Mesodermal cell (in vitro differentiated cells): ENCODE results near the gene GRK3.
"Not testable (repeated sequence)": the region's sequence is repeated elsewhere in the genome, so short reads cannot be mapped to it uniquely, and the experiment has no call there.

Experiments used
- H3K27ac ChIP-seq: 2 replicates; pipeline ENCODE4 v1.7.0; 2013; ENCODE audit warnings: mild to moderate bottlenecking, low read depth, low read length, moderate library complexity; ENCODE audit not compliant: severe bottlenecking
- H3K36me3 ChIP-seq: 2 replicates; pipeline ENCODE4 v1.7.1; 2013; ENCODE audit warnings: mild to moderate bottlenecking, low read length, moderate library complexity; ENCODE audit not compliant: control insufficient read depth, insufficient read depth
- H3K4me1 ChIP-seq: one replicate; pipeline ENCODE4 v1.7.1; 2013; ENCODE audit warnings: mild to moderate bottlenecking, low read length; ENCODE audit not compliant: insufficient read depth, control insufficient read depth, poor library complexity, severe bottlenecking
- H3K4me3 ChIP-seq: 2 replicates; pipeline ENCODE4 v1.7.0; 2013; ENCODE audit warnings: low read length, control low read depth, mild to moderate bottlenecking; ENCODE audit not compliant: insufficient read depth, poor library complexity, severe bottlenecking; ENCODE audit errors: extremely low read depth
- H3K9me3 ChIP-seq: 2 replicates; pipeline ENCODE4 v1.7.1; 2013; ENCODE audit warnings: mild to moderate bottlenecking, low read length, moderate library complexity; ENCODE audit not compliant: control insufficient read depth
- WGBS, 2 experiments: methylation state at CpG; one replicate each; pipeline ENCODE4 v1.1.5; 2013; ENCODE audit warnings: missing lambda C conversion rate in 2 of 2; ENCODE audit not compliant: insufficient coverage in 2 of 2; 5-methylcytosine and 5-hydroxymethylcytosine counted together

The GRK3 gene

DNA sequence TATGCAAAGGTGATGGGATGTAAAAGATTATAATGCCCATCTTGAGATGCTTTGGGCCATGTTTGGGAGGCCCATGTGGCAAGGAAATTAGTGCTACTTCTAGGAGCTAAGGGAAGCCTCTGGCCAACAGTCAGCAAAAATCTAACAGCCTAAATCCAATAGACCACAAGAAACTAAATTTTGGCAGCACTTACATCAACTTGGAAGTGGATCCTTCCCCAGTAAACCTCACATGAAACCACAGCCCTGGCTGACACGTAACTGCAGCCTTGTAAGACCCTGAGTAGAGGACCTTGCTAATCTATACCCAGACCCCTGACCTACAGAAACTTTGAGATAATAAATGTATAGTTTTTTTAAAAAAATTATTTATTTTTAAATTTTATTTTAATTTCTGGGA is 13.1 kb upstream of the GRK3 start:
- no peak overlapping the region for H3K4me3 ChIP-seq
- no peak overlapping the region for H3K27ac ChIP-seq
- H3K9me3 ChIP-seq, result no peaks in the 10 kb centered on the region
- H3K4me1 ChIP-seq, result no peaks in the 10 kb centered on the region
- WGBS, 2 experiments, result no CpG with 5 or more reads among the region's 1 CpG
- no peaks in the 10 kb centered on the region for H3K36me3 ChIP-seq

DNA sequence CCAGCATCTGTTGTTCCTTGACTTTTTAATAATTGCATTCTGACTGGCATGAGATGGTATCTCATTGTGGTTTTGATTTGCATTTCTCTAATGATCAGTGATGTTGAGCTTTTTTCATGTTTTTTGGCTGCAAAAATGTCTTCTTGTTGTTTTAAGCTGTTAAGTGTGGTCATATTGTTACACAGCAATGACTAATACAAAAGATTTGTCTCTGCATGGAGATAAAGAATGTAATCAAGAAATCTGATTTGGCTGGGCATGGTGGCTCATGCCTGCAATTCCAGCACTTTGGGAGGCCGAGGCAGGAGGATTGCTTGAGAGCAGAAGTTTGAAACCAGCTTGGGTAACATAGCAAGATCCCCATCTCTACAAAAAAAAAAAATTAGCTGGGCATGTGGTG is 12.1 kb upstream of the GRK3 start:
- not testable (repeated sequence) for H3K27ac ChIP-seq, H3K4me1 ChIP-seq, H3K36me3 ChIP-seq, H3K9me3 ChIP-seq, H3K4me3 ChIP-seq
- 100% methylated on average over 1 of the region's 1 CpG; no CpG with 5 or more reads in 1 of the 2 experiments for WGBS, 2 experiments

GRCh38 chr22:25553131-25553530 is 11.3 kb upstream of the GRK3 start:
- H3K4me1 ChIP-seq, result no peaks in the 10 kb centered on the region
- no peak overlapping the region for H3K27ac ChIP-seq
- no peaks in the 10 kb centered on the region for H3K9me3 ChIP-seq
- 100% methylated on average over 1 of the region's 2 CpGs for WGBS, 2 experiments
- no peak overlapping the region for H3K4me3 ChIP-seq
- H3K36me3 ChIP-seq, result no peaks in the 10 kb centered on the region

GRCh38 chr22:25554238-25554671 is 10.2 kb upstream of the GRK3 start:
- 86 to 88% methylated on average over 1 of the region's 1 CpG for WGBS, 2 experiments
- Histone ChIP-seq H3K4me1 (no peaks in the 10 kb centered on the region), H3K4me3 (no peak overlapping the region), H3K9me3 (no peaks in the 10 kb centered on the region), H3K36me3 (no peaks in the 10 kb centered on the region), H3K27ac (no peak overlapping the region)

- Histone ChIP-seq H3K9me3 (no peaks in the 10 kb centered on the region), H3K4me3 (no peak overlapping the region), H3K27ac (no peak overlapping the region), H3K36me3 (no peaks in the 10 kb centered on the region), H3K4me1 (no peaks in the 10 kb centered on the region)
- WGBS, 2 experiments, result 91 to 92% methylated on average over 1 of the region's 2 CpGs
Measured at GRCh38 chr22:25554689-25555088, 9.8 kb upstream of the GRK3 start.

DNA sequence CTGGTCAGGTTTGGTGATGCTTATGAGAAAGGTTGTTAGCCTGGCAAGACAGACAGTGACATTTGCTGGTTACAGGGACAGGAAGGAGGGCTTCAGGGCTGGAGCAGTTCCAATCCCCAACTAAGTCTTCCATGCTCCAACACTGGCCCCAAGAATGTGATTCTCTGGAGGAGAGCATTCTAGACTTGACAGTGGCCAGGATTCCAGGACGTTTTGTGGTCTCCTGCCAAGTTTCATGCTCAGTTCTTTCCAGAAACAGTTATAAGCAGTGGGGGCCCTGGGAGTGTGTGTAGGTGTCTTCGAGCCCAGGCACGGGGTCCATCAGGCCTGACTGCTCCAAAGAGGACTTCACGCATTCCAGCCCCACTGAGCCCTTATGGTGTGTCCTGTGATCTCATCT is 8.9 kb upstream of the GRK3 start:
- WGBS, 2 experiments, result 89 to 90% methylated on average over 2 to 3 of the region's 4 CpGs
- H3K4me1 ChIP-seq, result no peaks in the 10 kb centered on the region
- no peaks in the 10 kb centered on the region for H3K9me3 ChIP-seq
- no peak overlapping the region for H3K27ac ChIP-seq
- H3K4me3 ChIP-seq, result no peak overlapping the region
- H3K36me3 ChIP-seq, result no peaks in the 10 kb centered on the region

GRCh38 chr22:25557218-25557617 is 7.3 kb upstream of the GRK3 start:
- no peaks in the 10 kb centered on the region for H3K9me3 ChIP-seq
- H3K27ac ChIP-seq, result no peak overlapping the region
- WGBS, 2 experiments, result 85 to 90% methylated on average over 3 of the region's 5 CpGs
- H3K4me1 ChIP-seq, result no peaks in the 10 kb centered on the region
- no peaks in the 10 kb centered on the region for H3K36me3 ChIP-seq
- no peak overlapping the region for H3K4me3 ChIP-seq

- Histone ChIP-seq H3K4me1 (no peaks in the 10 kb centered on the region), H3K27ac (no peak overlapping the region), H3K4me3 (no peak overlapping the region), H3K9me3 (no peaks in the 10 kb centered on the region), H3K36me3 (no peaks in the 10 kb centered on the region)
- WGBS, 2 experiments, result 73 to 87% methylated on average over 3 to 4 of the region's 4 CpGs
Measured at GRCh38 chr22:25558341-25558740, 6.1 kb upstream of the GRK3 start.

GRCh38 chr22:25559910-25560309 is 4.6 kb upstream of the GRK3 start:
- H3K4me3 ChIP-seq, H3K4me1 ChIP-seq, H3K36me3 ChIP-seq, H3K9me3 ChIP-seq, H3K27ac ChIP-seq: not testable (repeated sequence)
- WGBS, 2 experiments, result 100% methylated on average over 1 of the region's 4 CpGs; no CpG with 5 or more reads in 1 of the 2 experiments

- H3K4me3 ChIP-seq, H3K27ac ChIP-seq, H3K9me3 ChIP-seq, H3K4me1 ChIP-seq, H3K36me3 ChIP-seq: not testable (repeated sequence)
- WGBS, 2 experiments, result no CpG with 5 or more reads among the region's 3 CpGs
Measured at GRCh38 chr22:25561182-25561581, 3.3 kb upstream of the GRK3 start.

DNA sequence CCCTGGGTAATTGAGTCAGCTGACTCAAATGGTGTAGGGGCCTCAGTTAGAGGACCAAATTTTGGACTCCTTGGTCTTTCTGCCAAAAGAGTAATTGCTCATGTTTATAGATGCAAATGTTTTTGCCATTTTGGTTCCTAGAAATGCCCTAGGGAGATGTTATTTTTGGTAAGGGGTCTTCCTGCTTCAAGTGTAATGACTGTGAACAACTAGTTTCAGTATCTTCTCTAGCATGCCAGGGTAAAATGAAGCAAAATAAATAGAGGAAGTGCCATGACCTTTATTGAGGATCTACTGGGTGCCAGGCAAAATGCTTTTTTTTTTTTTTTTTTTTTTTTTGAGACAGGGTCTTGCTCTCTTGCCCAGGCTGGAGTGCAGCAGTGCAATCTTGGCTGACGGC is 2.5 kb upstream of the GRK3 start:
- not testable (repeated sequence) for H3K4me1 ChIP-seq, H3K4me3 ChIP-seq, H3K36me3 ChIP-seq, H3K9me3 ChIP-seq, H3K27ac ChIP-seq
- WGBS, 2 experiments, result 100% methylated on average over 1 of the region's 1 CpG; no CpG with 5 or more reads in 1 of the 2 experiments
